Kidney epithelial cell (primary cell): ENCODE measurements around the gene KCNMB2. TPM values are rescaled to one million over a fixed set of nuclear protein-coding genes. Genes with fewer than 3 reads are reported as not detected.

ENCODE experiments used
- DNase-seq: peaks from one replicate; pipeline ENCODE4 v3.0.0-alpha.2; 2010; ENCODE audit warnings: low read depth
- H3K27me3 ChIP-seq: 2 replicates; pipeline ENCODE4 v1.6.0; 2011; ENCODE audit warnings: low read length; ENCODE audit not compliant: control insufficient read depth, insufficient read depth
- H3K36me3 ChIP-seq: 2 replicates; pipeline ENCODE4 v1.5.1; 2011; ENCODE audit warnings: low read length; ENCODE audit not compliant: control insufficient read depth, insufficient read depth
- H3K4me3 ChIP-seq: 2 replicates; pipeline ENCODE4 v1.5.1; 2011; ENCODE audit warnings: low read depth, mild to moderate bottlenecking, control low read depth, low read length
- total RNA-seq: library from RNA; depleted of rRNA; stranded (reverse); fragments of >200 nt; gene quantifications from 2 replicates; pipeline ENCODE4 v1.2.3, GENCODE V29; 2015
- TF ChIP-seq, protein P1 (sequence below): IDR thresholded peaks from 2 replicates; pipeline ENCODE4 v1.5.1; 2011; ENCODE audit warnings: mild to moderate bottlenecking, moderate library complexity, low read length, control low read depth, inconsistent platforms; ENCODE audit not compliant: insufficient read depth, poor library complexity, severe bottlenecking

The KCNMB2 gene
- total RNA-seq, 1 donor from 2014 or later = 3.6 TPM

DNA sequence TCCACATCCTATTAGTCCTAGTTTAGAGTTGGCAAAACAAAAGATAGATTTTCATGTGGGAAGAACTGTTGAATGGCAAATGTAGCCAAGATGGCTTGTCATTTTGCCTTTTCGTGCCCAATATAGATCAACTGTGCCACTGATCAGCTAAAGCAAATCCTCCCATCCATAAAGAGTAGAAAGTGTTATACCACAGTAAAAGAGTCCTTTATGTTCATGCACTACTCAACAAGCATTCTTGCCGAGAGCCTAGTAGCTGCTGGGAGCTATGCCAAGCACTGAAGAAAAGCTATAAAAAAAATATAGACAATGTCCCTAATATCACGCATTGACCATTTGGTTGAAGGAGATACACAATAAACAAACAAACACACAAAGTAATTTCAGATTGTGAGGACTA lies 225.2 kb downstream of the KCNMB2 start:
- TF ChIP-seq, protein P1, sequence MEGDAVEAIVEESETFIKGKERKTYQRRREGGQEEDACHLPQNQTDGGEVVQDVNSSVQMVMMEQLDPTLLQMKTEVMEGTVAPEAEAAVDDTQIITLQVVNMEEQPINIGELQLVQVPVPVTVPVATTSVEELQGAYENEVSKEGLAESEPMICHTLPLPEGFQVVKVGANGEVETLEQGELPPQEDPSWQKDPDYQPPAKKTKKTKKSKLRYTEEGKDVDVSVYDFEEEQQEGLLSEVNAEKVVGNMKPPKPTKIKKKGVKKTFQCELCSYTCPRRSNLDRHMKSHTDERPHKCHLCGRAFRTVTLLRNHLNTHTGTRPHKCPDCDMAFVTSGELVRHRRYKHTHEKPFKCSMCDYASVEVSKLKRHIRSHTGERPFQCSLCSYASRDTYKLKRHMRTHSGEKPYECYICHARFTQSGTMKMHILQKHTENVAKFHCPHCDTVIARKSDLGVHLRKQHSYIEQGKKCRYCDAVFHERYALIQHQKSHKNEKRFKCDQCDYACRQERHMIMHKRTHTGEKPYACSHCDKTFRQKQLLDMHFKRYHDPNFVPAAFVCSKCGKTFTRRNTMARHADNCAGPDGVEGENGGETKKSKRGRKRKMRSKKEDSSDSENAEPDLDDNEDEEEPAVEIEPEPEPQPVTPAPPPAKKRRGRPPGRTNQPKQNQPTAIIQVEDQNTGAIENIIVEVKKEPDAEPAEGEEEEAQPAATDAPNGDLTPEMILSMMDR = no peak
- no peak for DNase-seq
- H3K27me3 ChIP-seq = no peaks in the 10 kb centered on the region
- H3K4me3 ChIP-seq = no peak overlapping the region
- no peaks in the 10 kb centered on the region for H3K36me3 ChIP-seq

DNA sequence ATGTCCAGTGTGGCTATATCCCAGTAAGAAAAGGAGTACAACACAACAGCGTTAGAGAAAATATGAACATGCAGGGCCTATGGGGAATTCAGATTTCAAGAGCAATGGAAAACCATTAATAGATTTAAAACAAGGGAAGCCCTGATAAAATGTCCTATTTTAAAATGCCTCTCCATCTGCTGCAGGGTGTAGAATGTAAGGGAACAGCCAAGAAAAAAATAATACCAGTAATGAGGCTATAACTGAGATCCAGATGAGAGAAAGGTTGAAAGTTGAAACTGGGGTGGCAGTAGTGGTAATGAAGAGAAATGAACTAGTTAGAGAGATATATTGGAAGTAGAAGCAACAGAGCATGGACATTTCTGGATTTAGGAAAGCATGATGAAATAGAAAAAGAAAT lies 226.1 kb downstream of the KCNMB2 start:
- H3K36me3 ChIP-seq = no peaks in the 10 kb centered on the region
- TF ChIP-seq, protein P1 = no peak

DNA sequence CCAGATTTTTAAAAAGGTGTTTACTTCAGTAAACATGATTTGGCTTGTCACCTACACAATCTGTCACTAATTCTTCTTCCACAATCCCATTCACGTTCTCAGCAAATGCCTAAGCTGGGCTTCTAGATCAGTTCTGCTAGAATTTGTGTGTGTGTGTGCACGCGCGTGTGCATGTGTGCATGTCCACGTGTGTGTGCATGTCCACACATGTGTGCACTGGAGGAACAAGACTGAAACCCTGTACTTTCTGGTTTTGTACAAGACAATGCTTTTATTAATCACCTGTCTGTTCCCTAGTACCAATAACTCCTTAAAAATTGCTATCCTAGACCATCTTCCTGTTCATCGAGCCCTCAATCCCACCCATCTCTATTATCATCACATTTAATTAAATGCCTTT lies 229.2 kb downstream of the KCNMB2 start:
- Histone ChIP-seq H3K4me3 (no peak overlapping the region), H3K27me3 (no peaks in the 10 kb centered on the region), H3K36me3 (no peaks in the 10 kb centered on the region)
- TF ChIP-seq, protein P1 = no peak
- DNase-seq = no peak

More for the DNA sequence above, 226.1 kb downstream of the KCNMB2 start:
- no peaks in the 10 kb centered on the region for H3K27me3 ChIP-seq
- DNase-seq = no peak
- no peak overlapping the region for H3K4me3 ChIP-seq

DNA sequence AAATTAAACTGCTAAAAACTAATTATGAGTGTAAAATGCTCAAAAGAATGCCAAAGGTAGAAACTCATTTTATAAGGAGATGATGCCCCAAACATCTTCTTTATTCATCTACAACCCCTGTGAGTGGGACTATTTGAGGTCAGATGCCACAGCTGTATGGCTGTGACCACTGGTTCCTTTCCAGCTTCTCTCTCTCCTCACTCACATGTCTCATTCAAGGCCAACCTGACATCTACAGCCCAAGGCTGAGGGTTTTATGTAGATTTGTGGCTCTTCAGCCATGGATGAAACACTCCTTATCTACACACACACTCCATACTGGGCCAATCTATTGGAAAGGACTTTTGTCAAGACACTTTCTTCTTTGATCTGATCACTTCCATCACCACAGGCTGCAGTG lies 231.3 kb downstream of the KCNMB2 start:
- no peak for DNase-seq
- H3K27me3 ChIP-seq = no peaks in the 10 kb centered on the region
- H3K36me3 ChIP-seq = no peaks in the 10 kb centered on the region
- no peak overlapping the region for H3K4me3 ChIP-seq
- TF ChIP-seq, protein P1 = no peak

DNA sequence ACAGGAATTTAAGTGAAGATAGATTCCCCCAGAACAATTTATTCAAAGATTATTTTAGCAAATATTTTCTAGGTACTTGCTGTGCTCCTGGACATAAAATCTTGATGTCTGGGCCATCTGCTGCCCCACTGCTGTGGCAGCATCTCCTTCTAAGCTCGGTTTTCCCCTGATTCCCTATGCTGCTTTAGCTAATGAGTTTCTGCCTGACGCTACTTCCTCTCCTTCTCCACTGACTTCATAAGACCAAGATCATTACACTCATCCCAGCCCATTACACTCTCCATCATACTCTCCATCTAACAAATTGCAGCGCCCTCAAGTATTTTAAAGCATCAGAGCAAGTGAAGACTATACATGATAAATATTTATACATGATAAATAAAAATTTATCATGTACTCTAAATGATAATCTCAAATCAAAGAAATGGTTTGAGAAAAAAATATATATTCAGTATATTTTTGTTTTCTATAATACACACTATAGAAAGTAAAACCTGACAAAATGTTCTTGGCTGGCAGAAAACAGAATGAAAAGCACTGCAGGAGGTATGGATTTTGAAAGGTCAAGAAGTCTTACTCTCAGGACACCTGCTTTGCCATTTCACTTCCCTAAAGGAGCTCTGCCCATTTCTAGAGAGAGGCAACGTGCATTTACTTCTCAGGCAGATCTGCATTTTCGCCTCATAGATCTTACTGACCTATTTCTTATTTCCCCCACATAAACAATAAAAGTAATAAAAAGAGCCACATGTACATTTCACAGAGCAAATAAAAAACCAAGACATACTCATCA lies 232.0 kb downstream of the KCNMB2 start:
- DNase-seq = no peak
- no peaks in the 10 kb centered on the region for H3K36me3 ChIP-seq
- H3K27me3 ChIP-seq = no peaks in the 10 kb centered on the region
- TF ChIP-seq, protein P1 = no peak
- H3K4me3 ChIP-seq = no peak overlapping the region

DNA sequence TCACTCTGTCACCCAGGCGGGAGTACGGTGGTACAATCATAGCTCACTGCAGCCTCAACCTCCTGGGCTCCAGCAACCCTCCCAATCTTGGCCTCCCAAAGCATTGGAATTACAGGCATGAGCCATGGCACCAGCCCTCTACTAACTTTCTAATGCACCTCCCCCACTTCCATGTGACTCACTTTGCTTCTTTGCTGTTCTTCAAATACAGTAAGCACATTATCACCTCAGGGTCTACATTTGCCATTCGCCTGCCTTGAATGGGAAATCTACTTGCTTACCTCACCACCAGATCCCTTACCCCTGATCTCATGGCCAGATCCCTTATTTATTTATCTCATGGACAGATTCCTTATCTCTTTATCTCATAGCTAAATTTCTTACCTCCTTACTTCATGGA lies 235.3 kb downstream of the KCNMB2 start:
- H3K36me3 ChIP-seq = no peaks in the 10 kb centered on the region
- no peaks in the 10 kb centered on the region for H3K27me3 ChIP-seq
- H3K4me3 ChIP-seq = no peak overlapping the region
- TF ChIP-seq, protein P1 = no peak
- no peak for DNase-seq
